PFSK-1 (cell line): ENCODE data around the gene ARL10.

Experiments used
- POLR2AphosphoS5 ChIP-seq: IDR thresholded peaks from 2 replicates; pipeline ENCODE4 v1.6.1; 2012; ENCODE audit warnings: low read depth, mild to moderate bottlenecking, control low read depth, low read length, moderate library complexity
- TAF1 ChIP-seq: IDR thresholded peaks from 2 replicates; pipeline ENCODE4 v1.6.1; 2012; ENCODE audit warnings: low read length, control low read depth, borderline replicate concordance; ENCODE audit not compliant: insufficient read depth
- TF ChIP-seq, protein P1 (sequence below), 2 experiments: IDR thresholded peaks; 2 replicates each; pipeline versions ENCODE4 v1.6.1 to v1.8.0; 2011 to 2012; ENCODE audit warnings: low read depth in 2 of 2, low read length in 2 of 2, control low read depth in 1 of 2, inconsistent platforms in 1 of 2, mild to moderate bottlenecking in 1 of 2, moderate library complexity in 1 of 2; ENCODE audit not compliant: insufficient read depth in 1 of 2

DNA sequence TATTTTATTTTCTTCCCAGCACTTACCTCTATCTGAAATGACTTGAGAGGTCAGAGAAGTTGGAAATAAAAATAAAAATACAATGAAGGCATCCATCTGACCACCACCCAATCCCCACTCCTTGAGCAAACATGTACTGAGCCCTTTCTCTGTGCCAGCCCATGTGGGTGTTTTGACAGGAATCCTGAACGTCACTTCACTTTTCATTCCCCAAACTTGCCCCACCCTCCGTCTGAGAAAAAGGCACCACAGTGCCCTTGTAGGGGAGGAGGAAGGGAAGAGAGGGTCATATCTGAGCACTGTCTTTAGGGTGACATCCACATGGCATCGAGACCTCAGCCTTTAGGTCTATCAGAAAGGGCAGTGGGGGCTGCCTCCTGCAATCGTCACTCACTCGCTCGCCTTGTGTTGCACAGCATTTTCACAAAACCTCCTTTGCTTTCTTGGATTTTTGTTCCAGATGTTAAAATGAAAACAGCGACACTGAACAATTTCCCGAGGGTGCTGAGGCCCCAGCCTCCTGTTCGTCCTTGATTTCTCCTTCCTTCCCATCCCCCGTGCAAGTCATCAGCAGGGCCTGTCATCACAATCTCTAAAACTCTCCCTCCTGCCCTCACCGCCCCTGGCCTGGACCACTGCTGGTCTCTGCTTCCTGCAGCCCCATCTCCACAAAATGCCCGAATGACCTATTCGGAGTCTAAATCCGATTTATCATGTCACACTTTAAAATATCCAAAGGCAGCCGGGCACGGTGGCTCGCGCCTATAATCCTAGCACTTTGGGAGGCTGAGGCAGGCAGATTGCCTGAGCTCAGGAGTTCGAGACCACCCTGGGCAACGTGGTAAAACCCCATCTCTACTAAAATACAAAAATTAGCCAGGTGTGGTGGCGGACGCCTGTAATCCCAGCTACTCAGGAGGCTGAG lies 36.3 kb downstream of the ARL10 start:
- TF ChIP-seq, protein P1, sequence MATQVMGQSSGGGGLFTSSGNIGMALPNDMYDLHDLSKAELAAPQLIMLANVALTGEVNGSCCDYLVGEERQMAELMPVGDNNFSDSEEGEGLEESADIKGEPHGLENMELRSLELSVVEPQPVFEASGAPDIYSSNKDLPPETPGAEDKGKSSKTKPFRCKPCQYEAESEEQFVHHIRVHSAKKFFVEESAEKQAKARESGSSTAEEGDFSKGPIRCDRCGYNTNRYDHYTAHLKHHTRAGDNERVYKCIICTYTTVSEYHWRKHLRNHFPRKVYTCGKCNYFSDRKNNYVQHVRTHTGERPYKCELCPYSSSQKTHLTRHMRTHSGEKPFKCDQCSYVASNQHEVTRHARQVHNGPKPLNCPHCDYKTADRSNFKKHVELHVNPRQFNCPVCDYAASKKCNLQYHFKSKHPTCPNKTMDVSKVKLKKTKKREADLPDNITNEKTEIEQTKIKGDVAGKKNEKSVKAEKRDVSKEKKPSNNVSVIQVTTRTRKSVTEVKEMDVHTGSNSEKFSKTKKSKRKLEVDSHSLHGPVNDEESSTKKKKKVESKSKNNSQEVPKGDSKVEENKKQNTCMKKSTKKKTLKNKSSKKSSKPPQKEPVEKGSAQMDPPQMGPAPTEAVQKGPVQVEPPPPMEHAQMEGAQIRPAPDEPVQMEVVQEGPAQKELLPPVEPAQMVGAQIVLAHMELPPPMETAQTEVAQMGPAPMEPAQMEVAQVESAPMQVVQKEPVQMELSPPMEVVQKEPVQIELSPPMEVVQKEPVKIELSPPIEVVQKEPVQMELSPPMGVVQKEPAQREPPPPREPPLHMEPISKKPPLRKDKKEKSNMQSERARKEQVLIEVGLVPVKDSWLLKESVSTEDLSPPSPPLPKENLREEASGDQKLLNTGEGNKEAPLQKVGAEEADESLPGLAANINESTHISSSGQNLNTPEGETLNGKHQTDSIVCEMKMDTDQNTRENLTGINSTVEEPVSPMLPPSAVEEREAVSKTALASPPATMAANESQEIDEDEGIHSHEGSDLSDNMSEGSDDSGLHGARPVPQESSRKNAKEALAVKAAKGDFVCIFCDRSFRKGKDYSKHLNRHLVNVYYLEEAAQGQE (IDR thresholded peaks at IDR 0.05; ENCODE audit: insufficient read depth in 1 of 2, low read depth in 2 of 2, low read length in 2 of 2): no peak
- no peak for TF ChIP-seq TAF1
- no peak for TF ChIP-seq POLR2AphosphoS5
